DMS 273 (cell line): Measurements from ENCODE around the gene HPDL.
"Not testable (repeated sequence)": the region's sequence is repeated elsewhere in the genome, so short reads cannot be mapped to it uniquely, and the experiment has no call there.

Experiments used
- DNase-seq: peaks from one replicate; lab custom pipeline; 2025; ENCODE audit not compliant: unreplicated experiment; lab: John Stamatoyannopoulos, UW

Gene HPDL

GRCh38 chr1:45348966-45349677 lies 22.4 kb downstream of the HPDL start:
- DNase-seq: no peak

GRCh38 chr1:45351508-45351907 lies 24.8 kb downstream of the HPDL start:
- no peak for DNase-seq

- DNase-seq: no peak
These were observed 27.0 kb downstream of the HPDL start for GRCh38 chr1:45353685-45354084.

- DNase-seq: no peak
These were observed 28.1 kb downstream of the HPDL start for GRCh38 chr1:45354838-45355237.

- DNase-seq: no peak
These were observed 29.0 kb downstream of the HPDL start for GRCh38 chr1:45355683-45356082.

- DNase-seq: no peak
These were observed 29.5 kb downstream of the HPDL start for GRCh38 chr1:45356186-45356585.

GRCh38 chr1:45359882-45360513 lies 33.3 kb downstream of the HPDL start:
- peak; percentile 78 for DNase-seq

GRCh38 chr1:45360981-45361380 lies 34.3 kb downstream of the HPDL start:
- DNase-seq: not testable (repeated sequence)

- no peak for DNase-seq
These were observed 37.6 kb downstream of the HPDL start for GRCh38 chr1:45364294-45364693.

- no peak for DNase-seq
These were observed 38.4 kb downstream of the HPDL start for GRCh38 chr1:45365051-45365450.

GRCh38 chr1:45370575-45370974 lies 43.9 kb downstream of the HPDL start:
- DNase-seq: no peak

GRCh38 chr1:45373573-45373972 lies 46.9 kb downstream of the HPDL start:
- no peak for DNase-seq

- peak; percentile 20 for DNase-seq
These were observed 48.7 kb downstream of the HPDL start for GRCh38 chr1:45375104-45376090.

GRCh38 chr1:45378184-45378583 lies 51.5 kb downstream of the HPDL start:
- DNase-seq: peak; percentile 34
